ENCODE data around the gene FRY. TPM values are rescaled to one million over a fixed set of nuclear protein-coding genes. Genes with fewer than 3 reads are reported as not detected.

FRY gene
- total and polyA plus RNA-seq, 10 of the 15 experiments (the other 5 are each of a cell fraction or from before 2014, with no cell fraction given): 0.18 to 1.4 (median 0.30) TPM

- H3K79me2 ChIP-seq (ENCODE audit: control insufficient read depth, insufficient read depth, low read length): no peaks in the 10 kb centered on the region
- H3K4me3 ChIP-seq: no peak overlapping the region
- no TSS peak for BruUV-seq (replicated peaks)
- no peaks in the 10 kb centered on the region for H3K36me3 ChIP-seq (ENCODE audit: control insufficient read depth in 2 of 2, insufficient read depth in 2 of 2, low read length in 1 of 2)
- H3K9me3 ChIP-seq (replicated peaks; ENCODE audit: control insufficient read depth, insufficient read depth, low read length): no peaks in the 10 kb centered on the region
- no peak for ATAC-seq
- ChIA-PET RAD21 (ENCODE audit: unreplicated experiment) (no interaction called here), POLR2A (no interaction called here), SMC1A (ENCODE audit: uncharacterized antibody, unreplicated experiment) (no interaction called here), CTCF (no interaction called here)
- in situ Hi-C loops (cut with MboI): no loop called here
- no peak for FAIRE-seq
- no peak overlapping the region for H3K27ac ChIP-seq (ENCODE audit: control insufficient read depth, insufficient read depth)
- H3K9ac ChIP-seq (ENCODE audit: control insufficient read depth, insufficient read depth, low read length): no peak overlapping the region
- 57% methylated on average over 1 of the region's 1 CpG for WGBS (ENCODE audit: insufficient coverage, insufficient replicate concordance, low lambda C conversion rate, missing lambda C conversion rate)
- no peak overlapping the region for H2AFZ ChIP-seq (ENCODE audit: control insufficient read depth, low read depth, low read length)
- H4K20me1 ChIP-seq (ENCODE audit: control insufficient read depth, insufficient read depth): no peaks in the 10 kb centered on the region
- H3K4me2 ChIP-seq (ENCODE audit: control insufficient read depth, insufficient read depth): no peak overlapping the region
- TF ChIP-seq IRF5 (IDR thresholded peaks at IDR 0.05; ENCODE audit: borderline replicate concordance): no peak
- TF ChIP-seq NFXL1 (IDR thresholded peaks at IDR 0.05; ENCODE audit: borderline replicate concordance): no peak
- no peak for TF ChIP-seq POLR2AphosphoS2 (IDR thresholded peaks at IDR 0.05; ENCODE audit: low read depth, low read length)
- TF ChIP-seq ZBTB4 (CRISPR knock-in tag; IDR thresholded peaks at IDR 0.05): no peak
- no peak for TF ChIP-seq MLLT1 (IDR thresholded peaks at IDR 0.05)
- TF ChIP-seq BCL3 (IDR thresholded peaks at IDR 0.05; ENCODE audit: borderline replicate concordance, insufficient read depth, low read depth, low read length, poor library complexity, severe bottlenecking): no peak
- TF ChIP-seq MAX (IDR thresholded peaks at IDR 0.05; ENCODE audit: low read depth, low read length): no peak
- intact Hi-C loops (cut with micrococcal nuclease; ENCODE audit: unreplicated experiment): no loop called here
- H3K27me3 ChIP-seq (replicated peaks in 1 of 2; ENCODE audit: control insufficient read depth in 2 of 2, insufficient read depth in 2 of 2, low read length in 1 of 2): no peaks in the 10 kb centered on the region
- DNase-seq (ENCODE audit: low read depth, low spot score): no peak
- H3K4me1 ChIP-seq (ENCODE audit: control insufficient read depth, insufficient read depth, low read length): no peaks in the 10 kb centered on the region
Observed at GRCh38 chr13:32142115-32142514, 110.5 kb downstream of the FRY start.
